RWPE1 (cell line): ENCODE data around the gene BRME1.

Experiments used
- CTCF ChIA-PET: fragments of 350-600 bp; sonication (Branson Sonifier 250); formaldehyde crosslinking; extraction: SDS; loops from one replicate; lab custom pipeline; 2021; lab: Yijun Ruan, JAX
- POLR2A ChIA-PET: fragments of 400-600 bp; formaldehyde crosslinking; extraction: SDS; loops from one replicate; lab custom pipeline; 2020; ENCODE audit warnings: antibody characterized with exemption; ENCODE audit not compliant: low non-redundant PET; lab: Yijun Ruan, JAX
- DNase-seq: peaks from one replicate; pipeline ENCODE4 v3.0.0; 2012; ENCODE audit warnings: low spot score
- H3K27ac ChIP-seq: fragments of 450-650 bp; 2 replicates; pipeline ENCODE4 v1.5.1; 2017
- CTCF ChIP-seq: fragments of 450-650 bp; conservative IDR thresholded peaks from 2 replicates; pipeline ENCODE4 v1.5.1; 2017; ENCODE audit warnings: low read depth, mild to moderate bottlenecking

Gene BRME1

GRCh38 chr19:13835791-13836723 is 69.9 kb downstream of the BRME1 start:
- peak overlapping the region; percentile 100 for H3K27ac ChIP-seq
- no peak for TF ChIP-seq CTCF
- DNase-seq: no peak
- CTCF ChIA-PET: interaction anchor here (0.5 to 1.6 kb wide), 4 partner anchors 11 to 76 kb away, joined by 3 to 6 read pairs (median 4); no protein-coding TSS in a partner anchor
- POLR2A ChIA-PET: interaction anchor here (0.8 to 1.4 kb wide), 5 partner anchors 16 to 42 kb away, joined by 3 to 11 read pairs (median 4); no protein-coding TSS in a partner anchor

- ChIA-PET CTCF (interaction anchor here (0.6 to 1.0 kb wide), 7 partner anchors 24 to 238 kb away, joined by 3 to 5 read pairs (median 4); partner anchors contain the start of gene MISP3), POLR2A (interaction anchor here (0.9 to 1.4 kb wide), 5 partner anchors 24 to 70 kb away, joined by 4 to 6 read pairs (median 4); partner anchors contain the start of gene MRI1)
- TF ChIP-seq CTCF: no peak
- DNase-seq: peak; percentile 73
- peak overlapping the region; percentile 100 for H3K27ac ChIP-seq
These were observed 71.5 kb downstream of the BRME1 start for GRCh38 chr19:13834244-13835069.

- CTCF ChIA-PET: interaction anchor here (0.7 to 1.0 kb wide), 5 partner anchors 25 to 138 kb away, joined by 3 to 4 read pairs (median 3); no protein-coding TSS in a partner anchor
- H3K27ac ChIP-seq: peak overlapping the region; percentile 100
- POLR2A ChIA-PET: interaction anchor here (0.9 to 1.0 kb wide), 4 partner anchors 25 to 69 kb away, joined by 4 to 6 read pairs (median 4); partner anchors contain the start of gene MRI1
- TF ChIP-seq CTCF: peak; percentile 80
- DNase-seq: peak; percentile 98
These were observed 72.3 kb downstream of the BRME1 start for GRCh38 chr19:13833330-13834243.
